Measurements from ENCODE around the gene CLSTN2.

Gene CLSTN2

DNA sequence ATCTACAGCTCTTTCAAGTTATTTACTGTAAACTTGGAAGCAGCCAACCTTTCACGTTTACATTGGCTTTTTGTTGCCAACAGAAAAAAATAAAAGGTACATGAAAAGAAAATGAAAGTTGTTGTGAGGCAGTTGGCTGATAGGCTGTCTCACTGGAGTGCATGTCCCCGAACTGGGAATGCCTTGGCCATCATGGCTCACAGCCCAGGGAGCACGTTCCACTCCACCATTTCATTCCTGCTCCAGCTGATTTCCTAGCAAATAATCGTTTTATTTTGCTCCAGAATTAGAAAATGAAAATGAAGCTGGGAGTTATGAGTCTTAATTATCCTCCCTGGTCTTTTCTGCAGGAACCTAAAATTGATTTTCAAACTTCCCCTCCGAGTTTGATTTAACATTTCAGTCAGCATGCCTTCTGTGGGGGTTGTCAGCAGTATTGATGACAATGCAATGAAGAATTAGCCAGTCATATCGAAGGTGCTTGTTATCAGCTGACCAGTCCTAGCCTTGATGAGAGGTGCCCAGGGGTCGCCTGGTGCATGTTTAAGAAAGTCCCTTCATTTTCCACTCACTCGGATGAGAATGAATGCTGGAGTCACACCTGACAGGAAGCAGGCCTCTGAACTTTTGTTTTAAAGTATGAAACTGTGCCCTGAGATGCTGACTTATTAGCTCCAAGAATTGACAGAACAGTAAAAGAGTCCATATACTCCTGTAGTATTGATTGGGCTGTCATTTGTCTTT is 449.2 kb downstream of the CLSTN2 start:
- no peak for DNase-seq (ENCODE audit: extremely low read depth, low read depth)

GRCh38 chr3:140384876-140385275 is 449.9 kb downstream of the CLSTN2 start:
- no peak for DNase-seq (ENCODE audit: extremely low read depth, low read depth)
- TF ChIP-seq CTCF (IDR thresholded peaks at IDR 0.05; ENCODE audit: low read depth, low read length) = no peak

More for the DNA sequence above, 449.2 kb downstream of the CLSTN2 start:
- TF ChIP-seq CTCF (IDR thresholded peaks at IDR 0.05; ENCODE audit: low read depth, low read length) = no peak

GRCh38 chr3:140386357-140387100 is 451.5 kb downstream of the CLSTN2 start:
- no peak for DNase-seq (ENCODE audit: extremely low read depth, low read depth)
- TF ChIP-seq CTCF (IDR thresholded peaks at IDR 0.05; ENCODE audit: low read depth, low read length) = no peak

DNA sequence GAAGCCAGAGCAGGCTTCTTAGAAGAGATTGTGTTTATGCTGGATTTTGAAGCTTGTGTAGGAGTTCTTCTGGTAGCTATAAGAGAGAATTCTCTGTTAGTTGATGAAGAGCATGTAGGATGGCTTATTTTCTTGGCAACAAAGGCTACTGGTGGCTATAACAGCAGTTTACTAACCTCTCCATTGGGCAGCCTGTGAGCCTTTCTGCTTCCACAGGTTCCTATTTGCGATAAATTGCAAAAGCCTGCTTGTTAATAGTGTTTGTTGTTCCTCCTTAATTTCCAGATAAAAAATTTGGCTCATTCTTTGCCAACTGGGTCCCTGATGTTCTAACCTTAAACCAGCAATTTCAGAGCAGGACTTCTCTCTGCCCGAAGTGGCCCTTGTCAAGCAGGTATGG is 452.3 kb downstream of the CLSTN2 start:
- TF ChIP-seq CTCF (IDR thresholded peaks at IDR 0.05; ENCODE audit: low read depth, low read length) = no peak
- DNase-seq (ENCODE audit: extremely low read depth, low read depth) = no peak

- DNase-seq (ENCODE audit: extremely low read depth, low read depth) = no peak
- no peak for TF ChIP-seq CTCF (IDR thresholded peaks at IDR 0.05; ENCODE audit: low read depth, low read length)
These were observed 453.4 kb downstream of the CLSTN2 start for GRCh38 chr3:140388202-140388922.

DNA sequence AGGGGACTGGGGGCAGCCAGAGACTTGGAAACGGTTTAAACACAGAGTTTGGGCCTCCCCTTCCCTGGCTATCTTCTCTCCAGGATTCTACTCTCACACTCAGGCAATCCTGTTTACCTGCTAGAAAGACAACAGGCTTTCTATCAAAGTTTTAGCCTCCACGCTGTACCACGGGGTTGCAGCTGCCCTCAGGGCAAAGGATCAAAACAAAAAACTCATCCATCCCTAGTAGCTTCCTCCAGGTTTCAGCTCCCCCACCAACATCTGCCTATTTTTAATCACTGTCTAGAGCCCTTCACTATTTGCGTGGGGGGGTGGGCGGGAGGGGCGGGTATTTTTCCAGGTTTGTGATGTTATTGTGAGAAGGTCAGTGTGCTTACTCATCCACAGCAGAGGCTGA is 456.1 kb downstream of the CLSTN2 start:
- TF ChIP-seq CTCF (IDR thresholded peaks at IDR 0.05; ENCODE audit: low read depth, low read length) = no peak
- DNase-seq (ENCODE audit: extremely low read depth, low read depth) = no peak
